HG03095 (cell line): ENCODE data around the gene SLC22A23.
"Not testable (repeated sequence)": the region's sequence is repeated elsewhere in the genome, so short reads cannot be mapped to it uniquely, and the experiment has no call there.

Source experiments
- ATAC-seq: cut with Tn5 transposase; IDR thresholded peaks from one replicate; pipeline ENCODE4 v1.9.1; 2021; ENCODE audit warnings: moderate library complexity; ENCODE audit not compliant: unreplicated experiment

The SLC22A23 gene

DNA sequence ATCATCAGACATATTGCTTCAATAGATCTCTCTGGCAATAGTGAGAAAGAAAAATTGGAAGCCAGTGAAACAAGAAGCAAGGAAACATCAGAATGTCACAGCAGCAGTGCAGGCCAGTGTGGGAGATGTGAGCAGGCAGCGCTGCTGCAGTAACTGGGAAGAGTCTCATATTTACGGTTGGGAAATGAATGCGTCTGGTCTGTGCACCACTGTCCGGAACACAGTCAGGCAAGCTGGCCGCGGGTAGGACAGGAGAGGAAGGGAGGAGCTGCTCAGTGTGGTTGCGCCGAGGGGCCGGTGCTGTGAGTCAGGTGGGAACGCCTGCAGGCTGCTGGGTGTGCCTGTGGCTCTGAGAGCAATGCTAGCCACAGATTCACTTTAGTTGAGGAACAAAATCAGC is 204.5 kb downstream of the SLC22A23 start:
- ATAC-seq: no peak

DNA sequence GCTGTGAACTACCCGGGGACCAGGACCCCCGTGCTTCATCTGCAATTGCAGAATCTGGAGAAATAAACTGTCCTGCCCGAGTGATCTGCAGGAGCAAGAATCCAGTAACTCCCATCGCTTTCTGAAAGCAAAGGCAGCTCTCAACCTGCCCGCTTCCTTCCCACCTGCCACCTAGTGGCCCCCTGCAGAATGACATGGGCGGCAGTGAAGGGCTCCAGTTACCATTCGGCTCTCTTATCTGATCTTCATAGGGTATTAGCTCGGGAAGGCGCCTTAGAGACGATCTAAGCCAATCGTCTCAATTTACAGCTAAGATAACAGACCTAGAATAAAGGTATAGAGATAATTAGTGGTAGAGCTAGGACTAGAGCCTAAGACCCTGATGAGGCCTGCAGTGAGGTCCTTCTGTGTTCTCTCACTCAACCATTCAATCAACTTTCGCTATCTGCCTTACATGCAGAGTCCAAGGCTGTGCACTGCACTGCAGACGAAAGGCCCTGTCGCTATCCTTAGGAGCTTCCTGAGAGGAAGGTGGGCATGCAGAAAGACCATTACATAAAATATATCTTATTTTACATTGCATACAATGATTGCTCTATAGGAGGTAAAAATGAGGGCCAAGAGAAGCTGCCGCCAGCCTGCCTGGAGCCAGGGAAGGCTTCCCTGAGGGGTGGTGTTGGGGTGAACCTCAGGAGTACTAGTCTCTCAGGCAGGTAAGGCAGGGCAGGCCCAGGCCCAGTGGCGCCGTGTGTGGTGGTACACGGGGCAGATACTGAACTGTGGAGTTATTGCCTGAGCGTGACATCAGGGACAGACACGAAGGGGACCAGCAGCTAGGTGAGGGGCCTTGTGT is 205.2 kb downstream of the SLC22A23 start:
- peak; percentile 78 for ATAC-seq

DNA sequence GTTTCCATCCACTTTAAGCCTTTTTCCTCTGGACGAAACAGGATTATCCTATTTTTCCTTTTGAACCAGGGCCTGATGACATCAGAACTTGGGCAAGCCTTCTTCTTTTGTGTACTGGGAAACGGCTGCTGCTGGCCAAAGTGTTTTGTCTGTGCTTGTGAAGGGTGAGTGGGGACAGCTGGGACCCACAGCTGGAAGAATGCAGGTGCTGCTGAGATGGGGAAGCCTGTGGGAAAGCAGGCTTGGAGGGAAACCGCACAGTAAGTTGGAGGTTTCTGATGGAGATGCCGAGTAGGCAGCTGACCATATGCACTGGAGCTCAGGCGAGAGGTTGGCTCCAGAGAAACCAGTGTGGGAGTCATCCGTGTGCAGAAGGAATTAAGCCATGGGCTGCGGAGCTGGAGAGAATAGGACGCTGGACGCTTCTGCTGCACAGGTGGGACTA is 206.6 kb downstream of the SLC22A23 start:
- no peak for ATAC-seq

DNA sequence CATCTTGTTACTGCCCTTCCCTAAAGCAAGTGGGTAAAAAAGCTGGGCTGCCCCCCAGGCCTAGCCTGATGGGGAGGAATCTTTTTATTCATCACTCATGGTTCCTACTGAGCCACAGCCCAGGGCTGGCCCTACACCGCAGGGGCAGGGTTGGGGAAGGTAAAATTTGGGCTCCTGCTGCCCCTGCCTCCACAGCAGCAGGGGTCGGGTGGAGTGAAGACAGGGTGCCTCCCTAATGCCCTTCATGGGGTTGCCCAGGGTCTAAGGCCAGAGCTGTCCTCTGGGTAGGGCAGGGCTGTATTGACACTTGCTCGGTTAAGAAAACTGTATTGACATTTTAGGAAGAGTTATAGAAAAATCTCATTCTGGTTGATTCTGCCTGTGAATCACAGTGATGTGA is 207.0 kb downstream of the SLC22A23 start:
- ATAC-seq: no peak

DNA sequence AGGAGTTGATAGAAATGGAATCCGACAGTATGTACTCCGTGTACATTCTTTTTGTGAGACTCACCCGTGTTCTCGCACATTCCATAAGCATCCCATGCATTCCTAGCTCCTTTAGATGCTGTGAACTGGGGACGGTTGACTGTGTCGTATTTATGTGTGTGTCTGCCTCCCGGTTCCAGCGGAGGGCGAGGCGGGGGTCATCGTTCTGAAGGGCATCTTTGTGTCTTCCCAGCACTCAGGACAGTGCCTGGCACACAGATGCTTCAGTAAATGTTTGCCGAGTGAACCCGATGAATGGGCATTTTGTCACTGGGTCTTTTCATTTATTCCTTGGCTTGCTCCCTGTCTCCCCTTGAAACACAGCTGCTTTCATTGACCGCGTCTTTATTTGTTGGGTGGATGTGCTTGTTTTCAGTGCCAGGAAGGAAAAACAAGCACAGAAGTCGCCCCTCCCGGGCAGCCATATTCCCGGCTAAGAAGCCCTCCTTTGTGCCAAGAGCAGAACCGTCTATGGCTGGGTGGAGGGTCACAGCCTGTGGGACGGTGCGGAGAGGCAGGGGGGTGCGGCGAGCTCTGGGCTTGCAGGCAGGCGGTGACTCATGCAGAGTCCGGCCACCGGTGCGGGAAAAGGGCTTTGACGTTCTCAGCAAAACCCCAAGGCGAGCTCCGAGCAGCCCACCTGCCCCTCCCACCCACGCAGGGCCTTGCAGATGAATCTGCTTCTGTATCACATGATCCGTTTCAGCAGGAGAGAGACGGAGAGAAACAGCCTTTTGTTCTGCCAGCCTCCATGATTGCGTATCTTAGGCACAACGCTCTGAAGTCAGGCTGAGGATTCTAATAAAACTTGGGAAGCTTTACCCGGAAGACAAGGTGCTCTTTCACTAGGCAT is 209.3 kb downstream of the SLC22A23 start:
- no peak for ATAC-seq

DNA sequence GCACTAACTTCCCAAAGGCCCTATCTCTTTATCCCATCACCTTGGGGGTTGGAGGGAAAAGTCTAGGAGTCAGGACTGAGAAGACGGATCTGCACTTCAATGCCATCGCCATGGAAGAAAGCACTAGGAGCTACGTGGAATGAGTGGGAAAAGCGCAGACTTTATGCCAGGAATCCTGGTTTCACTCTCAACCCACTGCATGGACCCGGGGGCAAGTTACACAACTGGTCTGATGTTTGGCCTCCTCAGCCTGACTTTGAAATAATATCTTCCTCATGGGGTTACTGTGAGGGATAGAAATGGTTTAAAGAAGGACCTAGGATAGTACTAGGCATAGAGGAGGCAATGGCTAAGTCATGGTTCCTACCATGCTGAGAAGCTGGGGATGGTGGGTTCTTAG is 211.6 kb downstream of the SLC22A23 start:
- no peak for ATAC-seq

DNA sequence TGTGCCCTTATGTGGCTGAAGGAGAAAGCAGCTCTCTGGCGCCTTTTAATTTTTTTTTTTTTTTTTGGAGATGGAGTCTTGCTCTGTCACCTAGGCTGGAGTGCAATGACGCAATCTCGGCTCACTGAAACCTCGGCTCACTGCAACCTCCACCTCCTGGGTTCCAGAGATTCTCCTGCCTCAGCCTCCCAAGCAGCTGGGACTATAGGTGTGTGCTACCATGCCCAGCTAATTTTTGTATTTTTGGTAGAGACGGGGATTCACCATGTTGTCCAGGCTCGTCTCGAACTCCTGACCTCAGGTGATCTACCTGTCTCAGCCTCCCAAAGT is 212.1 kb downstream of the SLC22A23 start:
- ATAC-seq: not testable (repeated sequence)

DNA sequence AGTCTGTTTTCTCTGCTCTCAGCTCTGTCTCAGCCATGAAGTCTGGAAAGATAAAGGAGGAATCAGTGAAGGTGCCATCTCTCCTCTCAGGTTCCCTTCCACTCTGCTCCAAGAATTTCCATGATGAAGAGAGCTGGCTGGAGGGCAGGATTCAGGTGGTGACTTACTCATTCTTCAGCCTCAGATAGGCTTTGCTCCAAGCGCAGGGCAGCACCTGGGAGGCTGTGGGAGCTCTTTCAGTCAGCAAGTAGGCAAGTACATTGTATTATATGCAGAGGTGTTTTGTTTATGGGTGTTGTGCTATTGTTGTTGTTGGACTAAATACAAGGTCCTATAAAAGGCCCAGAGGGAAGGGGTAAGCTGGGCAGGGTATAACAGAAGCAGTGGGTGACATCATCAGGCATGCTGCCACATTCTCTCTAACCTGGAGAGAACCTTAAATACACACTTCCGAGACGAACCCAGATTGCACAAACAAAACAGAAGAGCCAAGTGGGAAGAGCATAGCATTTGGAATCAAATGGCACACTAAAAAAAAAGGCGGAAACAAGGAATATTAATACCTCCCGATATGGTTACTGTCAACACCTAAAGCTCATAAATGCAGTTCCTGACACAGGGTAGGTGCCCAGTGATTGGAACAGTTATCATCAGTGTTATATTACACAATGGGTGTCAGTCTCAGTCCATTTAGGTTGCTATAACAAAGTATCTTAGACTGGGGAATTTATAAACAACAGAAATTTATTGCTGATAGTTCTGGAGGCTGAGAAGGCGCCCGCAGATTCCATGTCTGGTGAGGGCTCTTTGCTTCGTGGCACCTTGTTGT is 212.6 kb downstream of the SLC22A23 start:
- ATAC-seq: no peak

DNA sequence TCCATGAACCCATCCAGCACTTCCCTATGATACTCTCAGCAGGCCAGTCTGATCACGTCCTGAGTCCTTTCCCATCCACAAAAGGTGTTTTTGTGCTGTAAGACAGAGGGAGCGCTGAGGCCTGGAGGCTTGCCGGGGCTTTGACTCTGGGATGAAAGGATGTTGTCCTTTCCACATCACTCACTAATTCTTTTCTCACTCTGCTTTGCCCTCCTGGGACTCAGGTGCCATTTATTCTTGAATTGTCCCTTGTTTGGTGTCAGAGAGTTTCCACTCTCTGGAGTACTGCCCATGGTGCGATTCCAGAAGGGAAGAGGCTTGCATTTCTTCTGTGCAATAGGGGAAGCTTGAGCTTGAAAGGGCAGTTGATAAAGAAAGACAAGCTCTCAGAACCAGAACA is 214.1 kb downstream of the SLC22A23 start:
- ATAC-seq: no peak

DNA sequence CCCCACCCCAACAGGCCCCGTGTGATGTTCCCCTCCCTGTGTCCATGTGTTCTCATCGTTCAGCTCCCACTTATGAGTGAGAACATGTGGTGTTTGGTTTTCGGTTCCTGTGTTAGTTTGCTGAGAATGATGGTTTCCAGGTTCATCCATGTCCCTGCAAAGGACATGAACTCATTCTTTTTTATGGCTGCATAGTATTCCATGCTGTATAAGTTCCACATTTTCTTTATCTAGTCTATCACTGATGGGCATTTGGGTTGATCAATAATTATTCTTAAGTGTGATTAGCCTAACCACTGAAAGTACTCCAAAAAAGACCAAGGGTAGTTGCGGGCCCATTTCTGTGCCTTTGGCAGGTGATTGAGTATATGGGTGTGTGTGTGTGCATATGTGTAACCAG is 215.1 kb downstream of the SLC22A23 start:
- not testable (repeated sequence) for ATAC-seq

DNA sequence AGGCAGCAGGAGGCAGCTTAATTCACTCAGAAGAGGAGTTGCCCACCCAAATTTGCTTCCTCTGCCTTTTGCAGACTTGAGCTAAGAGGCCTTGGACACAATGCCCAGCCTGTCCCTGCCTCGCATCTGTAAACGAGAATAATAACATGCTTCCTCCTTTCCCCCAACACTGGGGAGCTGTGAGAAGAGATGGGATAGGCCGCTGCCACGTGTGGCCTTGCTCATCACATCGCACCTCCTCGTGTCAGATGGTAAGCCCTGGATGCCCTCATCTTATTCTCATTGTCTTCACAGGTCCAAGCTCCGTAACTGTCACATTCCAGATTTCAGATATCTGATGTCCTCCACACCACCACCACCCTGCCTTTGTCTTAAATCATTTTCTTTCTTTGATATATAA is 216.3 kb downstream of the SLC22A23 start:
- ATAC-seq: no peak

DNA sequence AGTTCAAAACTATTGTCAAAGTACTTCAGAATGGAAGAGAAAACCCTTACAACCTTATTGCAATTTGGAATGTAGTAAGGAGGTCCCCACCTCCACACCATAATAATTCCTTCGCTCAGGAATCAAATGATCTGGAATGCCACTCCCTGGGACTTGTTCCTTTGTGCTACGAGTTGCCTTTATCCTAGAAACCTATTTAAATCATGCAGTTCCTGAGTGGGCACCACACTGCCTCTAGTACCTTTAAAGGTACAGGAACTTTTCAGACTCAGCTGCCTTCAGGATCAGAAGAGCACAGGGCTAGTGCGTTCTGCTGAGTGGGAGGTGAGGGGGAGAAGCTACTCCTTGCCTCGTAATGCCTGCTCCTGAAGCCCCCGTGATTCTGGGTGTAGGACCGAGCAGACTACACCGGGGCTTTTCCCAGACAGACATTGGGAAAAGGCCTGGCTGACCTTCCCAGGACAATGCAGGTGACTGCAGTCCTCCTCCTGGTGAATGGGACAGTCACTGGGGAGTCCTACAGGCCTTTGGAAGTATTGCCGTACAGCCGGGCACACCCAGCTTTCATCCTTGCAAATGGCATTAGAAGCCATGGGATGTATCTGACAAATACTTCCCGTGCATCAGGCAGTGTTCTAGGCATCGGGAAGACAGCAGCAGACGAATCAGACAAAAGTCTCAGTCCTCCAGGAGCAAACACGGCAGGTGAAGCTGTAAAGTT is 217.6 kb downstream of the SLC22A23 start:
- ATAC-seq: no peak

DNA sequence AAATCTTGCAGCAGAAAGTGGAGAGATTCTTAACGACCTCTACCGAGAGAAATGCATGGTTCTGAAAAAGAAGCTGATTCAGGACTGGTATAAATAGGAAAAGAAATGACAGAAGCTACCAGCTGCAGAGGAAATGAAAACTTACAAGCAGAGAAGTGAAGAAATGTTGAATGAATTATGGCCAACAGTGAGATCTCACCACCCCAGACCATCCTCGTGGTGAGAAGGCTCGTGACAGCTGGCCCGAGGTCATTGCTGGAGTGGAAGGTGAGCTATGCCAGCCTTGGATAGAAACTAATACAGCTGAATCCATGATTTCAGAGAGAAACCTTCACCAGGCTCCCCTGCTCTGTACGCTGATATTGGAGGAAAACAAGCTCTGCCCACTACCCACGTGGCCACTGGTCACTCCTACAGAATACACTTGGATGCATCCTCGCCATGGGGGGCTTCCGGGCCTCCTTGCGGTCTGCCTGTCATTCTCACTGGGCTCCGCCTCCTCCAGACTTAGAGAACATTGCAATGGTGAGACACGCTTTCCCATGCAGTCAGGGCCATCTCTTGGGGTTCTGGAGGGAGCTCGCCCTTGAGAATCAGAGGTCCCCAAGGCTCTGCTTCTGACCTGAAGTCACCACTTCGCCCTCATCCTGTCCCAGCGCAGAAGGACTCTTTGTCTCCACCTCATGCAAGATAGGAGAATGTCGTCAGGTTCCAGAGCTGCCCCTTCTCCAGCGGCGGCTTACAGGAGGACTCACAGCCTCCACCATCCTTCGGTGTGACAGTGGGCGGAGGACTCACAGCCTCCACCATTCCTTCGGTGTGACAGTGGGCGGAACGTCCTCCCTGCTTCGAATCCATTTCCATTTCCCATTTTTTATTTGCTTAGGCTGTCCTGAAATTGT is 218.8 kb downstream of the SLC22A23 start:
- ATAC-seq: no peak

DNA sequence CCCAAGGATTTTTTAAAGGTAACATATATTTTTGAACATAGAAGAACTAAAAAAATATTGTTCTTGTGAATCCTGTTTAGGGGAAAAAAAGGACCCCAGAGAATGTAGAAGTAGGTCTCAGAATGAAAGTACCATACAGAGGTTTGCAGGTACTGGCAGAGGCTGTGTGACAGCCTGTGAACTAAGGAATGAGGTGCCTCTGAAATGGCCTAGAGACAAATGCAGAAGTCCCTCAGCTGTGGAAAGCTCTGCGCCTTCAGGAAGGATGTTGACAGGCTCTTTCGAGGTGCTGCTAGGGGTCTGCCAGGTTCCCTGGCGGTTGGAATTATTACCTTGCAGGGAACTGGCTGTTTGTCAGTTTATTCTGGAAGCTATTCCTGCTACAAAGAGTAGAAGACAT is 220.8 kb downstream of the SLC22A23 start:
- no peak for ATAC-seq

DNA sequence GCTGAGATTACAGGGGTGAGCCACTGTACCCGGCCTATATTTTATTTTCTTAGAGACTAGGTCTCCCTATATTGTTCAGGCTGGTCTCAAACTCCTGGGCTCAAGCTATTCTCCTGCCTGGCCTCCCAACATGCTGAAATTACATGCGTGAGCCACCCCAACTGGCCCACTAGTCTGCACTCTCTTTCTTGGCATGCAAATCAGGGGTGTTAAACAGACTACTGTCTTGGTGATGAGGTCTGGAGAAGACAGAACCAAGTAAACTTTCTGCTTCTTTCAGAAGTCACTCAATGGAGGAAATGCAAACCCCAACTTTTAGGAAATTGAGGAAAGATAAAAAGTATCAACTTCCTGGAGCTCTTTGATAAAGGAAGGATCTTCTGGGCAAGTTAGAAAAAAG is 221.4 kb downstream of the SLC22A23 start:
- ATAC-seq: no peak

DNA sequence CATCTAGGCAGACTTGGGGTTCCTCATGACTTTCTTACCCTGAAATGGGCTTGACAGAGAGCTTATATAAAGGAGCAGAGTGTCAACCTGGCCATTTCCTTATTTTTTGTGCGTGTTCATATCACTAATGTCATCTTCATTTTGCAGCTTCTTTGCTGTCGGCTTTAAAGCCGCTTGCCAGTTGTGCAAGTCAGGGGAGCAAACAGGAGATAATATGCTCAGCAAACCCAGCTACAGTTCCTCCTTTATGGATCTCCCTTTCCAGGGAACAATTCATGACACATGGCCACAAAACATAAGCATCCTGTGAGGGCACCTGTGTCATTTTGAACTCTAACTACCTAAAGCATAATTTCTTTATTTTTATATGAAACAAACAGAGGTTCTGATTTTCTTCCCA is 222.9 kb downstream of the SLC22A23 start:
- ATAC-seq: no peak

DNA sequence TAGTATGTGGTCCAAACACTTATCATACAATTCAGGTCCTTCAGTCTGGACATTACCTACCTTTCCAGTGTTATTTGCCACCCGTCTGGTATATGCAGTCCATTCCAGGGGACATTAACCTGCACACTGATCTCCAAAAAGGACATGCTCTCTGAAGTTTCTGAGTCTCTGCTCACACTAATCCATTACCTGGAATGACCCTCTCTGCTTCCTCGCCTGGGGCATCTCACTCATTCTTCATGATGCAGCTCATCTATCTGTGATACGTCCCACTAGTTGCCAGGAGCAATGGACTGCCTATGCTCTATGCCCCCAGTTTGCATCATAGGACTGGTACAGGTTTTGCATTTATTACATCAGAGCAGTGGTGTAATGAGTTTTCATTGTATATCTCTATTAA is 223.5 kb downstream of the SLC22A23 start:
- no peak for ATAC-seq

DNA sequence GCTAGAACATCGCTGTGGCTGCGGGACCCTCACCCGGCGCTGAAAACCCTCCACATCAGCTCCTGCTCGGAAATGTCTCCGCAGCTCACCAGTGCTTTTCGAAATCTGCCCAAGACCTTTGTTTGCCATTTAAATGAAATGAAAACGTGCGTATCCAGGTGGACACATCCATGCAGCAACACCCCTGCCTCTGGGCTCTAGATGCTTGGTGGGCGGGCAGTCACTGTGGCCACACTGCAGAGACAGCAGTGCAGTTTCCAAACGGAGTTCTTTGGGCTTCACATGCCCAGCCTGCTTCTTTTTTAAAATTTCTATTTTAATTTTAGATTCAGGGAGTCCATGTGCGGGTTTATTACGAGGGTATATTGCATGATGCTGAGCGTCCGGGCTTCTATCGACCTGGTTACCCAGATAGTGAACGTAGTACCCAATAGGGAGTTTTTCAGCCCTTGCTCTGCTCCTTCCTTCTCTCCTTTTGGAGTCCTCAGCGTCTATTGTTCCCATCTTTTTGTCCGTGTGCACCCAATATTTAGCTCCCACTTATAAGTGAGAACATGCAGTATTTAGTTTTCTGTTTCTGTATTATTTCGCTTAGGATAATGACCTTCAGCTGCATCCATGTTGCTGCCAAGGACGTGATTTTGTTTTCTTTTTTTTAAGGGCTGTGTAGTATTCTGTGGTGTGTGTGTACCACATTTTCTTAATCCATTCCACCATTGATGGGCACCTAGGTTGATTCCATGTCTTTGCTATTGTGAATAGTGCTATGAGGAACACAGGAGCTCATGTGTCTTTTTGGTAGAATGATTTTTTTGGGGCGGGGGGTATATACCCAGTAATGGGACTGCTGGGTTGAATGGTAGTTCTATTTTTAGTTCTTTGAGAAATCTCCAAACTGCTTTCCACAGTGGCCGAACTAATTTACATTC is 224.6 kb downstream of the SLC22A23 start:
- no peak for ATAC-seq
